Astrocyte (in vitro differentiated cells and primary cell): Measurements from ENCODE around the gene FBN3. TPM values are rescaled to one million over a fixed set of nuclear protein-coding genes. Genes with fewer than 3 reads are reported as not detected.

Experiments
- DNase-seq: peaks from one replicate; pipeline ENCODE4 v3.0.0-alpha.2; 2010; ENCODE audit warnings: low read depth
- FAIRE-seq: peaks from 2 replicates; lab custom pipeline; 2011; peaks lifted over from hg19 to GRCh38; lab: Jason Lieb, UNC
- H2AFZ ChIP-seq: 2 replicates; pipeline ENCODE4 v1.6.0; 2012; ENCODE audit warnings: low read depth, low read length, inconsistent platforms
- H3K27ac ChIP-seq: 2 replicates; pipeline ENCODE4 v1.5.1; 2011; ENCODE audit warnings: low read depth, low read length, inconsistent platforms
- H3K27me3 ChIP-seq: 2 replicates; pipeline ENCODE4 v1.6.0; 2011; ENCODE audit warnings: low read length, inconsistent platforms; ENCODE audit not compliant: insufficient read depth
- H3K36me3 ChIP-seq: 2 replicates; pipeline ENCODE4 v1.5.1; 2011; ENCODE audit warnings: low read length, inconsistent platforms; ENCODE audit not compliant: insufficient read depth
- H3K4me1 ChIP-seq: 2 replicates; pipeline ENCODE4 v1.5.1; 2011; ENCODE audit warnings: low read length, inconsistent platforms; ENCODE audit not compliant: insufficient read depth
- H3K4me2 ChIP-seq: 2 replicates; pipeline ENCODE4 v1.6.0; 2012; ENCODE audit warnings: low read length, inconsistent platforms
- H3K4me3 ChIP-seq: 2 replicates; pipeline ENCODE4 v1.5.1; 2011; ENCODE audit warnings: low read depth, mild to moderate bottlenecking, low read length, inconsistent platforms; ENCODE audit not compliant: insufficient read depth
- H3K79me2 ChIP-seq: 2 replicates; pipeline ENCODE4 v1.6.0; 2012; ENCODE audit warnings: mild to moderate bottlenecking, low read length, inconsistent platforms; ENCODE audit not compliant: insufficient read depth
- H3K9ac ChIP-seq: 2 replicates; pipeline ENCODE4 v1.6.0; 2012; ENCODE audit warnings: mild to moderate bottlenecking, low read length, inconsistent platforms
- H3K9me3 ChIP-seq: 2 replicates; pipeline ENCODE4 v1.5.1; 2012; ENCODE audit warnings: low read depth, mild to moderate bottlenecking, low read length, inconsistent platforms; ENCODE audit not compliant: insufficient read depth
- H4K20me1 ChIP-seq: 2 replicates; pipeline ENCODE4 v1.6.0; 2012; ENCODE audit warnings: low read length, inconsistent platforms; ENCODE audit not compliant: insufficient read depth
- H3K27ac Mint-ChIP-seq: one replicate; pipeline ENCODE4 v1.8.0; 2021; ENCODE audit warnings: mild to moderate bottlenecking, mixed read lengths; ENCODE audit not compliant: unreplicated experiment
- H3K27me3 Mint-ChIP-seq: one replicate; pipeline ENCODE4 v1.8.0; 2021; ENCODE audit warnings: low read depth, mixed read lengths; ENCODE audit not compliant: unreplicated experiment
- H3K36me3 Mint-ChIP-seq: one replicate; pipeline ENCODE4 v1.8.0; 2021; ENCODE audit warnings: low read depth, mixed read lengths; ENCODE audit not compliant: unreplicated experiment
- H3K4me1 Mint-ChIP-seq: one replicate; pipeline ENCODE4 v1.8.0; 2021; ENCODE audit warnings: low read depth, mixed read lengths; ENCODE audit not compliant: unreplicated experiment
- H3K4me3 Mint-ChIP-seq: one replicate; pipeline ENCODE4 v1.8.0; 2021; ENCODE audit warnings: mild to moderate bottlenecking, moderate library complexity, mixed read lengths; ENCODE audit not compliant: unreplicated experiment
- H3K9me3 Mint-ChIP-seq: one replicate; pipeline ENCODE4 v1.8.0; 2021; ENCODE audit warnings: mild to moderate bottlenecking, mixed read lengths; ENCODE audit not compliant: unreplicated experiment
- CTCF ChIP-seq: IDR thresholded peaks from 2 replicates; pipeline ENCODE4 v1.5.1; 2011; ENCODE audit warnings: low read depth, mild to moderate bottlenecking, inconsistent platforms, low read length, moderate library complexity; ENCODE audit not compliant: insufficient read depth
- EZH2 ChIP-seq: IDR thresholded peaks from 2 replicates; pipeline ENCODE4 v1.6.1; 2012; ENCODE audit warnings: mild to moderate bottlenecking, low read length, inconsistent platforms; ENCODE audit not compliant: insufficient read depth
- total RNA-seq: library from RNA; stranded (reverse); gene quantifications from 2 replicates; pipeline ENCODE4 v1.2.1, GENCODE V29; 2021

Gene FBN3
- total RNA-seq, 1 donor from 2014 or later, result 1.00 TPM

GRCh38 chr19:8148410-8149260 lies 757 bp downstream of the FBN3 start:
- no peaks in the 10 kb centered on the region for H3K36me3 ChIP-seq
- no peak overlapping the region for H2AFZ ChIP-seq
- DNase-seq, result no peak
- Mint-ChIP-seq H3K9me3 (no peaks in the 10 kb centered on the region), H3K4me3 (peak overlapping the region; percentile 41), H3K27ac (peak overlapping the region; percentile 12), H3K27me3 (peaks cover 53% of the 10 kb centered on the region), H3K36me3 (no peaks in the 10 kb centered on the region), H3K4me1 (no peaks in the 10 kb centered on the region)
- H3K27ac ChIP-seq, result no peak overlapping the region
- H3K9ac ChIP-seq, result no peak overlapping the region
- H4K20me1 ChIP-seq, result no peaks in the 10 kb centered on the region
- no peaks in the 10 kb centered on the region for H3K9me3 ChIP-seq
- H3K27me3 ChIP-seq, result peaks cover 30% of the 10 kb centered on the region
- H3K4me2 ChIP-seq, result no peak overlapping the region
- no peaks in the 10 kb centered on the region for H3K4me1 ChIP-seq
- H3K4me3 ChIP-seq, result no peak overlapping the region
- no peak for FAIRE-seq
- H3K79me2 ChIP-seq, result no peaks in the 10 kb centered on the region
- TF ChIP-seq CTCF, result no peak
- peak; percentile 40 for TF ChIP-seq EZH2

GRCh38 chr19:8148088-8148409 lies 1.3 kb downstream of the FBN3 start:
- H3K9ac ChIP-seq, result no peak overlapping the region
- H3K4me1 ChIP-seq, result no peaks in the 10 kb centered on the region
- no peaks in the 10 kb centered on the region for H3K79me2 ChIP-seq
- Mint-ChIP-seq H3K27me3 (peaks cover 53% of the 10 kb centered on the region), H3K36me3 (no peaks in the 10 kb centered on the region), H3K4me3 (peak overlapping the region; percentile 41), H3K9me3 (no peaks in the 10 kb centered on the region), H3K27ac (peak overlapping the region; percentile 12), H3K4me1 (no peaks in the 10 kb centered on the region)
- no peak for DNase-seq
- FAIRE-seq, result no peak
- no peaks in the 10 kb centered on the region for H3K36me3 ChIP-seq
- TF ChIP-seq EZH2, result no peak
- TF ChIP-seq CTCF, result no peak
- no peak overlapping the region for H2AFZ ChIP-seq
- H3K27ac ChIP-seq, result no peak overlapping the region
- H3K4me3 ChIP-seq, result no peak overlapping the region
- no peaks in the 10 kb centered on the region for H4K20me1 ChIP-seq
- no peak overlapping the region for H3K4me2 ChIP-seq
- H3K27me3 ChIP-seq, result peaks cover 30% of the 10 kb centered on the region
- no peaks in the 10 kb centered on the region for H3K9me3 ChIP-seq

GRCh38 chr19:8147582-8147978 lies 1.8 kb downstream of the FBN3 start:
- no peak for DNase-seq
- Histone ChIP-seq H3K36me3 (no peaks in the 10 kb centered on the region), H3K27me3 (peaks cover 30% of the 10 kb centered on the region), H3K9me3 (no peaks in the 10 kb centered on the region), H3K79me2 (no peaks in the 10 kb centered on the region), H3K27ac (no peak overlapping the region), H3K4me2 (no peak overlapping the region), H2AFZ (no peak overlapping the region), H4K20me1 (no peaks in the 10 kb centered on the region), H3K9ac (no peak overlapping the region), H3K4me3 (no peak overlapping the region), H3K4me1 (no peaks in the 10 kb centered on the region)
- TF ChIP-seq CTCF, result no peak
- no peak for TF ChIP-seq EZH2
- no peaks in the 10 kb centered on the region for H3K4me1 Mint-ChIP-seq
- H3K36me3 Mint-ChIP-seq, result no peaks in the 10 kb centered on the region
- no peak overlapping the region for H3K27ac Mint-ChIP-seq
- no peaks in the 10 kb centered on the region for H3K9me3 Mint-ChIP-seq
- no peak for FAIRE-seq
- H3K4me3 Mint-ChIP-seq, result no peak overlapping the region
- H3K27me3 Mint-ChIP-seq, result peaks cover 53% of the 10 kb centered on the region
